ENCODE results near the gene LRRC8E.

DNA sequence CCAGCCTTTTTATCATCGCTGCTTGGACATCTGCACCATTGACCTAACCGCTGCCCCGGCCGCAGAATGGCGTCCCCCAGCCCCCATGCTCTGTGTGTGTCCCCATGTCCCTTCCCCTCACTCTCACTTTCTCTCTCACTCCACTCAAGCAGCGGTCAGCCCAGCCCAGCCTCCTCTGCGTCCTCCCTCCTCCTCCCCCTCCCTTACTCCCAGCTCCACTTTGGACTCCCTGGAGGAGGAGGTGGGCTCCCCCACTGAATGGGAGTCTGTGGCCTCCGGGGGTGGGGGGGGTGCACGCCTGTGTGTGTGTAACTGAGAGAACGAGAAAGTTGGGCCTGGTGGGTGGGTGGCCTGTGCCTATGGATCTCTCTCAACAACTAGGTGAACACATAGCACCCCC is 17.5 kb downstream of the LRRC8E start:
- TF ChIP-seq POLR2A (IDR thresholded peaks at IDR 0.05): no peak
- TF ChIP-seq, protein P1, sequence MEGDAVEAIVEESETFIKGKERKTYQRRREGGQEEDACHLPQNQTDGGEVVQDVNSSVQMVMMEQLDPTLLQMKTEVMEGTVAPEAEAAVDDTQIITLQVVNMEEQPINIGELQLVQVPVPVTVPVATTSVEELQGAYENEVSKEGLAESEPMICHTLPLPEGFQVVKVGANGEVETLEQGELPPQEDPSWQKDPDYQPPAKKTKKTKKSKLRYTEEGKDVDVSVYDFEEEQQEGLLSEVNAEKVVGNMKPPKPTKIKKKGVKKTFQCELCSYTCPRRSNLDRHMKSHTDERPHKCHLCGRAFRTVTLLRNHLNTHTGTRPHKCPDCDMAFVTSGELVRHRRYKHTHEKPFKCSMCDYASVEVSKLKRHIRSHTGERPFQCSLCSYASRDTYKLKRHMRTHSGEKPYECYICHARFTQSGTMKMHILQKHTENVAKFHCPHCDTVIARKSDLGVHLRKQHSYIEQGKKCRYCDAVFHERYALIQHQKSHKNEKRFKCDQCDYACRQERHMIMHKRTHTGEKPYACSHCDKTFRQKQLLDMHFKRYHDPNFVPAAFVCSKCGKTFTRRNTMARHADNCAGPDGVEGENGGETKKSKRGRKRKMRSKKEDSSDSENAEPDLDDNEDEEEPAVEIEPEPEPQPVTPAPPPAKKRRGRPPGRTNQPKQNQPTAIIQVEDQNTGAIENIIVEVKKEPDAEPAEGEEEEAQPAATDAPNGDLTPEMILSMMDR (IDR thresholded peaks at IDR 0.05): no peak

All from uterus (tissue), 2 donors.